GM12873 (cell line): ENCODE data around the gene LRRC74A.
A peak's percentile ranks its signal among the peaks of the same experiment; 100 is the strongest.

ENCODE experiments used
- TF ChIP-seq, protein P1 (sequence below): IDR thresholded peaks from 2 replicates; pipeline ENCODE4 v1.5.1; 2012; ENCODE audit warnings: low read depth, mild to moderate bottlenecking, moderate library complexity, low read length, control low read depth; ENCODE audit not compliant: insufficient read depth; ENCODE audit errors: missing control alignments

LRRC74A gene

GRCh38 chr14:76868454-76869170 is 42.4 kb downstream of the LRRC74A start:
- TF ChIP-seq, protein P1, sequence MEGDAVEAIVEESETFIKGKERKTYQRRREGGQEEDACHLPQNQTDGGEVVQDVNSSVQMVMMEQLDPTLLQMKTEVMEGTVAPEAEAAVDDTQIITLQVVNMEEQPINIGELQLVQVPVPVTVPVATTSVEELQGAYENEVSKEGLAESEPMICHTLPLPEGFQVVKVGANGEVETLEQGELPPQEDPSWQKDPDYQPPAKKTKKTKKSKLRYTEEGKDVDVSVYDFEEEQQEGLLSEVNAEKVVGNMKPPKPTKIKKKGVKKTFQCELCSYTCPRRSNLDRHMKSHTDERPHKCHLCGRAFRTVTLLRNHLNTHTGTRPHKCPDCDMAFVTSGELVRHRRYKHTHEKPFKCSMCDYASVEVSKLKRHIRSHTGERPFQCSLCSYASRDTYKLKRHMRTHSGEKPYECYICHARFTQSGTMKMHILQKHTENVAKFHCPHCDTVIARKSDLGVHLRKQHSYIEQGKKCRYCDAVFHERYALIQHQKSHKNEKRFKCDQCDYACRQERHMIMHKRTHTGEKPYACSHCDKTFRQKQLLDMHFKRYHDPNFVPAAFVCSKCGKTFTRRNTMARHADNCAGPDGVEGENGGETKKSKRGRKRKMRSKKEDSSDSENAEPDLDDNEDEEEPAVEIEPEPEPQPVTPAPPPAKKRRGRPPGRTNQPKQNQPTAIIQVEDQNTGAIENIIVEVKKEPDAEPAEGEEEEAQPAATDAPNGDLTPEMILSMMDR: no peak

- TF ChIP-seq, protein P1: peak; percentile 45
Measured at GRCh38 chr14:76870166-76870565, 44.0 kb downstream of the LRRC74A start.

- TF ChIP-seq, protein P1: peak; percentile 90
Measured at GRCh38 chr14:76872796-76873432, 46.7 kb downstream of the LRRC74A start.

DNA sequence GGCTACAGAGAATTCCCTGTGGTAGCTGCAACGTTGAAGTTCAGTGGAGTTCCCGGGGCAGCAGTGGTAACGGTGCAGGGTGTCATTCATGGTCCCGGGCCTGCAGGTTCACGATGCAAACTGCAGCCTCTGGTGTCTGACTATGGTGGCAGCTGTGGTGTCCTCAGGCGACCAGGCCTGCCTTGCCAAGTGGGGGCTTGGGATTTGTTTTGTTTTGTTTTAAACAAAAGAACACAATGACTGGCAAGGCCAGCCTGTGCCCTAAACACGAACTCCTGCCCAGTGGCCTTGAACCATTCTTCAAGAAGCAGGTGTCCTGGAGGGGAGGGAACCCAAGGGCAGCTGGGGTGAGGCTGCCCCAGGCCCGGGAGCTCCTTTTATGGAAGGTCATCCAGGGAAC is 48.5 kb downstream of the LRRC74A start:
- TF ChIP-seq, protein P1: no peak

- TF ChIP-seq, protein P1: peak; percentile 84
Measured at GRCh38 chr14:76876076-76876475, 49.9 kb downstream of the LRRC74A start.

DNA sequence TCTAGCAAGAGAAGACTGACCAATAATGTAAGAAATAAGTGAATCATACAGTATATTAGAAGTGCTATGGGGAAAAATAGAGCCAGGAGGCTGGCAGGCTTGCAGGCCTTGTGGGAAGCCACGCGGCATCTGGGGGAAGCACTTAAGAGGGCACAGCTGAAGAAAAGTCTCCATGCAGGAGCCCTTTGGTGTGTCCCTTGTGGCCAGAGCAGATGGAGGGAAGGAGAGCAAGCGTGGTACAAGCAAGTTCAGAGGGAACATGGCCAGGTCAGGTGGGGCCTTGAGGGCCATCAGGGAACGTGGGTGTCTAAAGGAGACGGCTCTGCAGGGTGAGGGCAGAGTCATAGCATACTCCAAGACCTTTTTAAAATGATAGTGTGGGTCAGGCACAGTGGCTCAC is 51.7 kb downstream of the LRRC74A start:
- TF ChIP-seq, protein P1: no peak

GRCh38 chr14:76880449-76880848 is 54.2 kb downstream of the LRRC74A start:
- TF ChIP-seq, protein P1: no peak
